Trophoblast cell (in vitro differentiated cells and primary cell): ENCODE measurements around the gene KRTAP12-1.
"Not testable (repeated sequence)": the region's sequence is repeated elsewhere in the genome, so short reads cannot be mapped to it uniquely, and the experiment has no call there.

Experiments used
- DNase-seq, 2 donors: peaks; one replicate each; pipeline ENCODE4 v3.0.0-alpha.2; 2016
- H2AFZ ChIP-seq: 2 replicates; pipeline ENCODE4 v1.6.1; 2013; ENCODE audit warnings: low read length, moderate library complexity, mild to moderate bottlenecking; ENCODE audit not compliant: insufficient read depth, poor library complexity
- H2AK5ac ChIP-seq: 2 replicates; pipeline ENCODE4 v1.6.1; 2013; ENCODE audit warnings: mild to moderate bottlenecking, low read length
- H2BK120ac ChIP-seq: 2 replicates; pipeline ENCODE4 v1.6.1; 2013; ENCODE audit warnings: low read length, mild to moderate bottlenecking, moderate library complexity; ENCODE audit not compliant: insufficient read depth, poor library complexity
- H2BK12ac ChIP-seq: 2 replicates; pipeline ENCODE4 v1.6.1; 2013; ENCODE audit warnings: mild to moderate bottlenecking, low read length, moderate library complexity
- H2BK5ac ChIP-seq: 2 replicates; pipeline ENCODE4 v1.6.1; 2013; ENCODE audit warnings: low read length, low read depth, moderate library complexity, mild to moderate bottlenecking; ENCODE audit not compliant: poor library complexity
- H3K14ac ChIP-seq: 2 replicates; pipeline ENCODE4 v1.6.1; 2013; ENCODE audit warnings: mild to moderate bottlenecking, low read length
- H3K18ac ChIP-seq: 2 replicates; pipeline ENCODE4 v1.6.1; 2013; ENCODE audit warnings: mild to moderate bottlenecking, low read length
- H3K23ac ChIP-seq: 2 replicates; pipeline ENCODE4 v1.6.1; 2013; ENCODE audit warnings: low read length
- H3K27ac ChIP-seq: 2 replicates; pipeline ENCODE4 v1.5.1; 2013; ENCODE audit warnings: low read depth, mild to moderate bottlenecking, inconsistent platforms, low read length, moderate library complexity
- H3K27me3 ChIP-seq: 2 replicates; pipeline ENCODE4 v1.6.1; 2013; ENCODE audit warnings: inconsistent platforms, mild to moderate bottlenecking, low read length, moderate library complexity; ENCODE audit not compliant: insufficient read depth
- H3K36me3 ChIP-seq, 2 experiments: 1 replicate in 1 of 2; 2 replicates in 1 of 2; pipeline ENCODE4 v1.6.1; 2013; ENCODE audit warnings: low read length in 2 of 2, mild to moderate bottlenecking in 2 of 2, moderate library complexity in 1 of 2; ENCODE audit not compliant: insufficient read depth in 2 of 2, control insufficient read depth in 1 of 2
- H3K4ac ChIP-seq: 2 replicates; pipeline ENCODE4 v1.6.1; 2013; ENCODE audit warnings: low read depth, mild to moderate bottlenecking, low read length, moderate library complexity
- H3K4me1 ChIP-seq, 2 experiments: 1 replicate in 1 of 2; 2 replicates in 1 of 2; pipeline ENCODE4 v1.6.1; 2013; ENCODE audit warnings: low read length in 2 of 2, mild to moderate bottlenecking in 2 of 2, moderate library complexity in 1 of 2; ENCODE audit not compliant: insufficient read depth in 2 of 2, control insufficient read depth in 1 of 2
- H3K4me2 ChIP-seq: 2 replicates; pipeline ENCODE4 v1.6.1; 2013; ENCODE audit warnings: inconsistent platforms, mild to moderate bottlenecking, low read length, moderate library complexity
- H3K4me3 ChIP-seq: 2 replicates; pipeline ENCODE4 v1.5.1; 2013; ENCODE audit warnings: mild to moderate bottlenecking, low read depth, low read length, inconsistent platforms
- H3K79me1 ChIP-seq: one replicate; pipeline ENCODE4 v1.6.1; 2013; ENCODE audit warnings: low read length
- H3K79me2 ChIP-seq: 2 replicates; pipeline ENCODE4 v1.6.1; 2013; ENCODE audit warnings: low read length, mild to moderate bottlenecking; ENCODE audit not compliant: control insufficient read depth, insufficient read depth, poor library complexity
- H3K9ac ChIP-seq: 2 replicates; pipeline ENCODE4 v1.6.1; 2013; ENCODE audit warnings: mild to moderate bottlenecking, low read length
- H3K9me3 ChIP-seq: 2 replicates; pipeline ENCODE4 v1.6.1; 2013; ENCODE audit warnings: low read depth, mild to moderate bottlenecking, control low read depth, inconsistent platforms, low read length; ENCODE audit not compliant: insufficient read depth
- H4K12ac ChIP-seq: 2 replicates; pipeline ENCODE4 v1.6.1; 2013; ENCODE audit warnings: low read depth, mild to moderate bottlenecking, low read length, moderate library complexity
- H4K8ac ChIP-seq: 2 replicates; pipeline ENCODE4 v1.6.1; 2013; ENCODE audit warnings: low read depth, mild to moderate bottlenecking, low read length, moderate library complexity
- H4K91ac ChIP-seq: one replicate; pipeline ENCODE4 v1.6.1; 2013; ENCODE audit warnings: low read depth, mild to moderate bottlenecking, low read length, moderate library complexity
- WGBS: extraction: QIAGEN DNeasy Blood & Tissue Kit; methylation state at CpG from one replicate; pipeline ENCODE4 v1.1.7; 2013; ENCODE audit warnings: missing lambda C conversion rate; ENCODE audit not compliant: insufficient read length, insufficient coverage; ENCODE audit errors: extremely low coverage; 5-methylcytosine and 5-hydroxymethylcytosine counted together

The KRTAP12-1 gene

DNA sequence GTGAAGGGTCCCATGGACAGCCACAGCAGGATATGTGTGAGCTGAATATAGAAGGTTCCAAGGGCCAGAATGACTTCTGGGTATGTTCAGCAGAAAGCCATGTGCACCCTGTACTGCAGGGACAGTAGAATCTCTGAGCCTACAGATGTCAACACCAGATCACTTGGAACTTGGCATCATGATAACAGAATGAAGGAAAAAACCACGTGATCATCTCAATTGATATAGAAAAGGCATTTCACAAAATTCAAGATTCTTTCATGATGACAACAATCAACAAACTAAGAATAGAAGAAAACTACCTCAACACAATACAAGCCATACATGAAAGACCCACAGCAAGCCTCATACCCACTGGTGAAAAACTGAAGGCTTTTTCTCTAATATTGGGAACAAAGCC, 14.4 kb downstream of the KRTAP12-1 start:
- Histone ChIP-seq H3K4me2 (no peak overlapping the region), H3K4me1 (no peaks in the 10 kb centered on the region)

DNA sequence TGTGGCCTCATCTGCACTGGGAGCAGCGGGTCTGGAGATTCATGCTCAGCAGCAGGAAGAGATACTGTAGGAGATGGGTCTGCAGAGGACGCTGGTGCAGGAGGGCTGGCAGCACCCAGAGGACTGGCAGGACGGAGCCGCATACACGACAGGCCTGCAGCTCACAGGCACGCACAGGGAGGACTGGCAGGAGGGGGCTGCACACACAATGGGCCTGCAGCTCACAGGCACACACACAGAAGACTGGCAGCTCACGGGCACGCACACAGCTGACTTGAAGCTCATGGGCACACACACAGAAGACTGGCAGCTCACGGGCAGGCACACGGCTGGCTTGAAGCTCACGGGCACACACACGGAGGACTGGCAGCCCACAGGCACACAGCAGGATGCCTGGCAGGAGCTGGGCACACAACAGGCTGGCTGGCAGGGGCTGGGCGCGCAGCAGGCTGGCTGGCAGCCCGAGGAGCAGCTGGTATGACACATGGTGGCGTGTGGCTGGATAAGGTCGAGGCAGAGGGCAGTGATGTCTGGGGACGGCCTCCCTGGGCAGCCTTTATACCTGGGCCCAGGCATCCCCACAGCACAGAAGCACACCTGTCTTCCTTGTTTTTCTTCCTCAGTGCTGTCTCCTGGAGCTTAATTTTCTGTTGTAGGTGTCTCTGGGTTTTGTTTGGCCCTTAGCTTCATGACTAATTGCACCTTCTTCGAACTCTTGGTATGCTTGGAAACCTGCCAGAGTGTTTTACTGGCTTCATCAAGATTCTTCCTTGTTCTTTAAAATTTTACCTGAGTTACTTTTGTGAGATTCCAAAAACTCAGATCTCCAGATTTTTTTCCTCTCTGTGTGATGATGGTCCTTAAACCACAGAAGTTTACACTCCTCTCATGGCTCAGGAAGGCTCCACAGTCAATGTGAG, 15.3 kb downstream of the KRTAP12-1 start, which contains the start of gene KRTAP12-2:
KRTAP12-2 (minus strand) TSS at position 527 of the 920 bp plus-strand sequence; CDS start at position 486, 41 bp downstream.
- Histone ChIP-seq H3K9me3 (peaks cover 19% of the 10 kb centered on the region), H2AK5ac (no peak within 1 kb of the TSS), H3K4ac (no peak within 1 kb of the TSS), H4K8ac (no peak within 1 kb of the TSS), H3K27ac (no peak within 1 kb of the TSS), H3K4me2 (no peak within 1 kb of the TSS), H2BK5ac (no peak within 1 kb of the TSS), H3K36me3 (no peaks in the 10 kb centered on the region), H3K18ac (no peak within 1 kb of the TSS), H3K14ac (no peak within 1 kb of the TSS), H3K79me2 (peaks cover 2% of the 10 kb centered on the region), H2AFZ (no peak within 1 kb of the TSS), H3K4me1 (no peaks in the 10 kb centered on the region), H3K9ac (no peak within 1 kb of the TSS), H2BK12ac (no peak within 1 kb of the TSS), H3K27me3 (no peaks in the 10 kb centered on the region), H4K91ac (no peak within 1 kb of the TSS), H2BK120ac (no peak within 1 kb of the TSS), H3K23ac (no peak within 1 kb of the TSS), H4K12ac (no peak within 1 kb of the TSS), H3K79me1 (no peaks in the 10 kb centered on the region), H3K4me3 (no peak within 1 kb of the TSS)
- WGBS: no CpG with 5 or more reads among the region's 19 CpGs
- DNase-seq: no peak

More for the DNA sequence above, 14.4 kb downstream of the KRTAP12-1 start:
- peaks cover 19% of the 10 kb centered on the region for H3K9me3 ChIP-seq
- no peak overlapping the region for H3K27ac ChIP-seq
- H3K79me2 ChIP-seq: peaks cover 2% of the 10 kb centered on the region
- no peak overlapping the region for H4K12ac ChIP-seq
- no peak overlapping the region for H3K9ac ChIP-seq
- H2BK12ac ChIP-seq: no peak overlapping the region
- H3K4me3 ChIP-seq: no peak overlapping the region
- H2BK120ac ChIP-seq: no peak overlapping the region
- no peaks in the 10 kb centered on the region for H3K36me3 ChIP-seq
- H3K23ac ChIP-seq: no peak overlapping the region
- H3K4ac ChIP-seq: no peak overlapping the region
- no peak overlapping the region for H2AK5ac ChIP-seq
- no peak overlapping the region for H2BK5ac ChIP-seq
- no peak overlapping the region for H4K91ac ChIP-seq
- H2AFZ ChIP-seq: no peak overlapping the region
- no peak overlapping the region for H3K14ac ChIP-seq
- H3K18ac ChIP-seq: no peak overlapping the region
- H3K27me3 ChIP-seq: no peaks in the 10 kb centered on the region
- WGBS: no CpG with 5 or more reads among the region's 1 CpG
- no peak overlapping the region for H4K8ac ChIP-seq
- no peaks in the 10 kb centered on the region for H3K79me1 ChIP-seq
- DNase-seq: no peak

DNA sequence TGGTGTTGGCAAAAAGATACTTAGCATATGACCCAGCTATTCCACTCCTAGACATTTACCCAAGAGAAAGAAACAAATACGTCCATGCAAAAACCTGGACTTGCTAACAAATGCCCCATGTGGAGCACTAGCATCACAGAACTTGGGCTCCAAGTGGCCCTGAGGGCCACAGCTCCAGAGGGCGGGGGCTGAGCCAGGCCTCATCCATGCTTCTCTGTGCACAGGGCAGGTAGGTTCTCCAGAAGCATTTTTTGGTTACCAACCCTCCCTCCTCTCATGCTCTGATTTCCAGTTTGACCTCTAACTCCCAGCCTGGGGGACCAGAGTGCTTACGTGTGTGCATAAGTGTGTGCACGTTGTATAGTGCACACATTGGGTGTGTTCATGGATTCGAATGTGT, 17.3 kb downstream of the KRTAP12-1 start:
- H3K4me3 ChIP-seq: no peak overlapping the region

DNA sequence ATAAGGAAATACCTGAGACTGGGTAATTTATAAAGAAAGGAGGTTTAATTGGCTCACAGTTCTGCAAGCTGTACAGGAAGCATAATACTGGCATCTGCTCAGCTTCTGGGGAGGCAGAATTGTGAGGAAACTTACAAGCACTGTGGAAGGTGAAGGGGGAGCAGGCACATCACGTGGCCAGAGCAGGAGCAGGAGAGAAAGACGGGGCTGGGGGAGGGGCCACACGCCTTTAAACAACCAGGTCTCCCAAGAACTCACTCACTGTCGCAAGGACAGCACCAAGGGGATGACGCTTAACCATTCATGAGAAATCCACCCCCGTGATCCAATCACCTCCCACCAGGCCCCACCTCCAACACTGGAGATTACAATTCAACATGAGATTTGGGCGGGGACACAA, 20.4 kb downstream of the KRTAP12-1 start:
- H3K27ac ChIP-seq, H3K23ac ChIP-seq, H3K79me1 ChIP-seq, H3K14ac ChIP-seq, H3K18ac ChIP-seq, H2BK120ac ChIP-seq, H3K36me3 ChIP-seq, H4K91ac ChIP-seq, H2AK5ac ChIP-seq, H3K79me2 ChIP-seq, H2BK5ac ChIP-seq, H2AFZ ChIP-seq, H4K8ac ChIP-seq, H3K4me2 ChIP-seq, H3K4me3 ChIP-seq, H2BK12ac ChIP-seq, H3K4me1 ChIP-seq, H4K12ac ChIP-seq, H3K9ac ChIP-seq, H3K27me3 ChIP-seq, H3K4ac ChIP-seq, DNase-seq: not testable (repeated sequence)
- H3K9me3 ChIP-seq: peaks cover 10% of the 10 kb centered on the region
- no CpG with 5 or more reads among the region's 7 CpGs for WGBS

More for the DNA sequence above, 17.3 kb downstream of the KRTAP12-1 start:
- Histone ChIP-seq H3K27ac (no peak overlapping the region), H4K91ac (no peak overlapping the region), H3K4me2 (no peak overlapping the region), H3K4ac (no peak overlapping the region), H2AFZ (no peak overlapping the region), H3K23ac (no peak overlapping the region), H3K14ac (no peak overlapping the region), H3K9ac (no peak overlapping the region), H3K79me1 (no peaks in the 10 kb centered on the region), H4K12ac (no peak overlapping the region), H3K18ac (no peak overlapping the region), H3K36me3 (no peaks in the 10 kb centered on the region), H2BK12ac (no peak overlapping the region), H2BK120ac (no peak overlapping the region), H3K79me2 (peaks cover 2% of the 10 kb centered on the region), H3K9me3 (peaks cover 7% of the 10 kb centered on the region), H2AK5ac (no peak overlapping the region), H3K27me3 (no peaks in the 10 kb centered on the region), H4K8ac (no peak overlapping the region), H2BK5ac (no peak overlapping the region), H3K4me1 (no peaks in the 10 kb centered on the region)
- no peak for DNase-seq
- WGBS: no CpG with 5 or more reads among the region's 5 CpGs
